ENCODE data around the gene TENT5C.

GRCh38 chr1:117561071-117561470, 44.8 kb upstream of the TENT5C start:
- no peak for TF ChIP-seq EZH2 (IDR thresholded peaks at IDR 0.05; ENCODE audit: borderline replicate concordance, low read depth, low read length)
- TF ChIP-seq HNRNPUL1 (IDR thresholded peaks at IDR 0.05; ENCODE audit: low read length): no peak
- TF ChIP-seq ZNF143 (CRISPR knock-in tag; IDR thresholded peaks at IDR 0.05): no peak
- TF ChIP-seq MECOM (CRISPR knock-in tag; IDR thresholded peaks at IDR 0.05): no peak
- TF ChIP-seq ESRRA (IDR thresholded peaks at IDR 0.05; ENCODE audit: borderline replicate concordance, low read depth): no peak
- TF ChIP-seq MYNN (IDR thresholded peaks at IDR 0.05): no peak
- TF ChIP-seq MYNN (CRISPR knock-in tag; IDR thresholded peaks at IDR 0.05): no peak
- no peak for TF ChIP-seq ZNF780A (CRISPR knock-in tag; IDR thresholded peaks at IDR 0.05)
- TF ChIP-seq CTCF (IDR thresholded peaks at IDR 0.05 in 2 of 3, conservative IDR thresholded peaks at IDR 0.05 in 1 of 3; ENCODE audit: insufficient read depth in 2 of 3, low read depth in 1 of 3, low read length in 3 of 3): no peak
- TF ChIP-seq, protein P1, sequence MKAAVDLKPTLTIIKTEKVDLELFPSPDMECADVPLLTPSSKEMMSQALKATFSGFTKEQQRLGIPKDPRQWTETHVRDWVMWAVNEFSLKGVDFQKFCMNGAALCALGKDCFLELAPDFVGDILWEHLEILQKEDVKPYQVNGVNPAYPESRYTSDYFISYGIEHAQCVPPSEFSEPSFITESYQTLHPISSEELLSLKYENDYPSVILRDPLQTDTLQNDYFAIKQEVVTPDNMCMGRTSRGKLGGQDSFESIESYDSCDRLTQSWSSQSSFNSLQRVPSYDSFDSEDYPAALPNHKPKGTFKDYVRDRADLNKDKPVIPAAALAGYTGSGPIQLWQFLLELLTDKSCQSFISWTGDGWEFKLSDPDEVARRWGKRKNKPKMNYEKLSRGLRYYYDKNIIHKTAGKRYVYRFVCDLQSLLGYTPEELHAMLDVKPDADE (conservative IDR thresholded peaks at IDR 0.05; ENCODE audit: control insufficient read depth, low read depth, low read length): no peak
- TF ChIP-seq SMC3 (conservative IDR thresholded peaks at IDR 0.05; ENCODE audit: insufficient read depth, low read depth, low read length): no peak
- no peak for TF ChIP-seq ZNF3 (CRISPR knock-in tag; IDR thresholded peaks at IDR 0.05)
- TF ChIP-seq, protein P2, sequence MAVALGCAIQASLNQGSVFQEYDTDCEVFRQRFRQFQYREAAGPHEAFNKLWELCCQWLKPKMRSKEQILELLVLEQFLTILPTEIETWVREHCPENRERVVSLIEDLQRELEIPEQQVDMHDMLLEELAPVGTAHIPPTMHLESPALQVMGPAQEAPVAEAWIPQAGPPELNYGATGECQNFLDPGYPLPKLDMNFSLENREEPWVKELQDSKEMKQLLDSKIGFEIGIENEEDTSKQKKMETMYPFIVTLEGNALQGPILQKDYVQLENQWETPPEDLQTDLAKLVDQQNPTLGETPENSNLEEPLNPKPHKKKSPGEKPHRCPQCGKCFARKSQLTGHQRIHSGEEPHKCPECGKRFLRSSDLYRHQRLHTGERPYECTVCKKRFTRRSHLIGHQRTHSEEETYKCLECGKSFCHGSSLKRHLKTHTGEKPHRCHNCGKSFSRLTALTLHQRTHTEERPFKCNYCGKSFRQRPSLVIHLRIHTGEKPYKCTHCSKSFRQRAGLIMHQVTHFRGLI (CRISPR knock-in tag; IDR thresholded peaks at IDR 0.05): no peak

Data from K562 (cell line).